ENCODE results near the gene OR1I1. TPM values are rescaled to one million over a fixed set of nuclear protein-coding genes. Genes with fewer than 3 reads are reported as not detected.

OR1I1 gene
- total and polyA plus RNA-seq, 8 donors: not detected

GRCh38 chr19:15108145-15108844 lies 26.3 kb downstream of the OR1I1 start:
- 47 to 56% methylated on average over 10 of the region's 10 CpGs for WGBS, 2 donors
- no peak for FAIRE-seq

GRCh38 chr19:15108845-15109767 lies 27.1 kb downstream of the OR1I1 start:
- no peak for ATAC-seq
- FAIRE-seq: no peak
- WGBS, 2 donors: 79 to 89% methylated on average over 21 of the region's 21 CpGs
- TF ChIP-seq CTCF (IDR thresholded peaks at IDR 0.05): no peak
- intact Hi-C loops (cut with DNase I): no loop called here
- no peak overlapping the region for H3K27ac ChIP-seq
- H3K4me1 ChIP-seq: no peaks in the 10 kb centered on the region
- H3K9me3 ChIP-seq: no peaks in the 10 kb centered on the region
- H3K4me3 ChIP-seq: no peak overlapping the region
- no peaks in the 10 kb centered on the region for H3K36me3 ChIP-seq
- peak in 1 of 6 donors; percentile 80 for DNase-seq
- no peaks in the 10 kb centered on the region for H3K27me3 ChIP-seq

More at GRCh38 chr19:15108145-15108844, 26.3 kb downstream of the OR1I1 start:
- no peaks in the 10 kb centered on the region for H3K9me3 ChIP-seq
- H3K36me3 ChIP-seq: no peaks in the 10 kb centered on the region
- intact Hi-C loops (cut with DNase I): no loop called here
- ATAC-seq (peak in 3 of 4 donors; percentile 17 to 29 (median 20)), DNase-seq (no peak)
- TF ChIP-seq CTCF (IDR thresholded peaks at IDR 0.05): no peak
- no peaks in the 10 kb centered on the region for H3K27me3 ChIP-seq
- peak overlapping the region in 3 of 4 donors; percentile 44 to 55 (median 53) for H3K4me3 ChIP-seq
- no peaks in the 10 kb centered on the region for H3K4me1 ChIP-seq
- H3K27ac ChIP-seq: peak overlapping the region; percentile 51 to 74 (median 68)

- intact Hi-C loops (cut with DNase I): no loop called here
- ATAC-seq (no peak), DNase-seq (peak in 1 of 6 donors; percentile 75), FAIRE-seq (no peak)
- Histone ChIP-seq H3K4me3 (no peak overlapping the region), H3K27me3 (no peaks in the 10 kb centered on the region), H3K27ac (no peak overlapping the region), H3K4me1 (no peaks in the 10 kb centered on the region), H3K9me3 (no peaks in the 10 kb centered on the region), H3K36me3 (no peaks in the 10 kb centered on the region)
- WGBS, 2 donors: 87 to 89% methylated on average over 39 to 49 of the region's 49 CpGs
- TF ChIP-seq CTCF (IDR thresholded peaks at IDR 0.05): no peak
Measured at GRCh38 chr19:15109768-15110417, 27.9 kb downstream of the OR1I1 start.

DNA sequence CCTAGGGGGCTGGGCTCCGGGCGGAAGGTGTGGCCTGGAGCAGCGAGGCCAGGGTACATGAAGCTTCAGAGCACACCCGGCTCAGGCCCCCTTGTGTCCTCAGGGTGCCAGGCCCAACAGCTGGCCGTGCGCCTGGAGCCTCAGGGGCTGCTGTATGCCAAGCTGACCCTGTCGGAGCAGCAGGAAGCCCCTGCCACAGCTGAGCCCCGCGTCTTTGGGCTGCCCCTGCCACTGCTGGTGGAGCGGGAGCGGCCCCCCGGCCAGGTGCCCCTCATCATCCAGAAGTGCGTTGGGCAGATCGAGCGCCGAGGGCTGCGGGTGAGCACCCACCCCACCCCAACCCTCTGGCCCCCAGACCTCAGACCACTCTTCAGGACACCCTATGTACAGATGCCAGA lies 28.4 kb downstream of the OR1I1 start:
- H3K27ac ChIP-seq: no peak overlapping the region
- H3K27me3 ChIP-seq: no peaks in the 10 kb centered on the region
- no peak for TF ChIP-seq CTCF (IDR thresholded peaks at IDR 0.05)
- no peak for DNase-seq
- H3K4me3 ChIP-seq: no peak overlapping the region
- ATAC-seq: no peak
- peaks cover 0 to 1% (median 0%) of the 10 kb centered on the region in 3 donors for H3K36me3 ChIP-seq
- FAIRE-seq: no peak
- H3K4me1 ChIP-seq: no peaks in the 10 kb centered on the region
- no peaks in the 10 kb centered on the region for H3K9me3 ChIP-seq
- 91 to 99% methylated on average over 14 to 17 of the region's 17 CpGs for WGBS, 2 donors
- intact Hi-C loops (cut with DNase I): no loop called here
